Kidney epithelial cell (primary cell): ENCODE measurements around the gene PRICKLE1. TPM values are rescaled to one million over a fixed set of nuclear protein-coding genes. Genes with fewer than 3 reads are reported as not detected.

Experiments used
- DNase-seq: peaks from one replicate; pipeline ENCODE4 v3.0.0-alpha.2; 2010; ENCODE audit warnings: low read depth
- H3K27me3 ChIP-seq: 2 replicates; pipeline ENCODE4 v1.6.0; 2011; ENCODE audit warnings: low read length; ENCODE audit not compliant: control insufficient read depth, insufficient read depth
- H3K36me3 ChIP-seq: 2 replicates; pipeline ENCODE4 v1.5.1; 2011; ENCODE audit warnings: low read length; ENCODE audit not compliant: control insufficient read depth, insufficient read depth
- H3K4me3 ChIP-seq: 2 replicates; pipeline ENCODE4 v1.5.1; 2011; ENCODE audit warnings: low read depth, mild to moderate bottlenecking, control low read depth, low read length
- total RNA-seq: library from RNA; depleted of rRNA; stranded (reverse); fragments of >200 nt; gene quantifications from 2 replicates; pipeline ENCODE4 v1.2.3, GENCODE V29; 2015
- TF ChIP-seq, protein P1 (sequence below): IDR thresholded peaks from 2 replicates; pipeline ENCODE4 v1.5.1; 2011; ENCODE audit warnings: mild to moderate bottlenecking, moderate library complexity, low read length, control low read depth, inconsistent platforms; ENCODE audit not compliant: insufficient read depth, poor library complexity, severe bottlenecking

PRICKLE1 gene
- total RNA-seq, 1 donor from 2014 or later: 8.0 TPM

DNA sequence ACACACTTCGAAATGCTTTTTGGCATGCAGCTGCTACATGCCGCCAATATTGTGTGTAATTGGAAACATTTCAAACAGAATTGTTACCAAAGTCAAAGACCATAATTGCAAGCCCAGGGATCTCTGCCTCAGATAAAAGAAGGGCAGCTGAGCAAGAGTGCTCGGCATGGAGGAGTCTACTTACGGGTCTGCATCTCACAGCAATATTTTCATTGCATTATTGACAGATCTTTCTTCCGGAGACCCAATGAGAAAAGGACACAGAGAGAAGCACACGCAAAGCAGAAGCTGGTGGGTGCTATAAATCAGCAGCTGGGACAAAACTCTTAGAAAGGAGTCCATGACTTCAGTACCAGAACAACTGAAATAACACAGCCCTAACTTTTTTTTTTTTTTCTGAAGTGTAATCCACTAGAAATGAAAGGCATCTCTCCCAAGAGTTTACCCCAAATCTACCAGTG is 4.9 kb downstream of the PRICKLE1 start:
- Histone ChIP-seq H3K36me3 (no peaks in the 10 kb centered on the region), H3K27me3 (no peaks in the 10 kb centered on the region), H3K4me3 (peak overlapping the region; percentile 13)
- DNase-seq: no peak
- TF ChIP-seq, protein P1, sequence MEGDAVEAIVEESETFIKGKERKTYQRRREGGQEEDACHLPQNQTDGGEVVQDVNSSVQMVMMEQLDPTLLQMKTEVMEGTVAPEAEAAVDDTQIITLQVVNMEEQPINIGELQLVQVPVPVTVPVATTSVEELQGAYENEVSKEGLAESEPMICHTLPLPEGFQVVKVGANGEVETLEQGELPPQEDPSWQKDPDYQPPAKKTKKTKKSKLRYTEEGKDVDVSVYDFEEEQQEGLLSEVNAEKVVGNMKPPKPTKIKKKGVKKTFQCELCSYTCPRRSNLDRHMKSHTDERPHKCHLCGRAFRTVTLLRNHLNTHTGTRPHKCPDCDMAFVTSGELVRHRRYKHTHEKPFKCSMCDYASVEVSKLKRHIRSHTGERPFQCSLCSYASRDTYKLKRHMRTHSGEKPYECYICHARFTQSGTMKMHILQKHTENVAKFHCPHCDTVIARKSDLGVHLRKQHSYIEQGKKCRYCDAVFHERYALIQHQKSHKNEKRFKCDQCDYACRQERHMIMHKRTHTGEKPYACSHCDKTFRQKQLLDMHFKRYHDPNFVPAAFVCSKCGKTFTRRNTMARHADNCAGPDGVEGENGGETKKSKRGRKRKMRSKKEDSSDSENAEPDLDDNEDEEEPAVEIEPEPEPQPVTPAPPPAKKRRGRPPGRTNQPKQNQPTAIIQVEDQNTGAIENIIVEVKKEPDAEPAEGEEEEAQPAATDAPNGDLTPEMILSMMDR: no peak

DNA sequence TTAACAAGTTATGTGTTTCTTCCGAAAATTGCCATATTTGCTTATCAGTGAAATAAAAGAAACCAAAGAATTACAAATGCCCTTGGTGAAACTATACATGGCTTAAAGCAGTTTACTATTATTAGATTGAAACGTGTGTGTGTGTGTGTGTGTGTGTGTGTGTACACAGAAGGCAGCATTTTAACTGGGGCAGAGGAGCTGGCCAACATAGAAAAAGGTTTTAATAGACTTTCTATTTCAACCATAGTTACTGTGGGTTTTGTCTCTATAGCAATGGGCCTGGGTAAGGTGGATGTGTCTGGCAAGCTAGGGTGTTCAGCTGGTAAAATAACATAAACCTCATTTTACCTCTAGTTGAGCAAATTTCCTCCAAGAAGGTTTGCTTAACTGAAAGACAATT is 6.5 kb downstream of the PRICKLE1 start:
- Histone ChIP-seq H3K27me3 (no peaks in the 10 kb centered on the region), H3K4me3 (no peak overlapping the region), H3K36me3 (no peaks in the 10 kb centered on the region)
- DNase-seq: no peak
- TF ChIP-seq, protein P1: no peak

DNA sequence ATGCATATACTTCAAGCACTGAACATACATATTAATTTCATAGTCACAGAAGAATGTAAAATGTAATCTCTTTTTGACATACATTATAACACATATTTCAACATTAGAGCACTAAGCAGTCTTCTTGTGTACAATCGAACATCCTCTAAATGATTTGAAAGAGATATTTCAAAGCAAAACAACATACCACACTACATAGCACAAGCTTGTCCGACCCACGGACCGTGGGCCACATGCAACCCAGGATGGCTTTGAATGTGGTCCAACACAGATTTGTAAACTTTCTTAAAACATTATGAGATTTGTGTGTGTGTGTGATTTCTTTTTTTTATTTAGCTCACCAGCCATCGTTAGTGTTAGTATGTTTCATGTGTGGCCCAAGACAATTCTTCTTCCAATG is 7.0 kb downstream of the PRICKLE1 start:
- H3K36me3 ChIP-seq: no peaks in the 10 kb centered on the region
- H3K27me3 ChIP-seq: no peaks in the 10 kb centered on the region
- no peak for DNase-seq
- H3K4me3 ChIP-seq: no peak overlapping the region
- TF ChIP-seq, protein P1: no peak

DNA sequence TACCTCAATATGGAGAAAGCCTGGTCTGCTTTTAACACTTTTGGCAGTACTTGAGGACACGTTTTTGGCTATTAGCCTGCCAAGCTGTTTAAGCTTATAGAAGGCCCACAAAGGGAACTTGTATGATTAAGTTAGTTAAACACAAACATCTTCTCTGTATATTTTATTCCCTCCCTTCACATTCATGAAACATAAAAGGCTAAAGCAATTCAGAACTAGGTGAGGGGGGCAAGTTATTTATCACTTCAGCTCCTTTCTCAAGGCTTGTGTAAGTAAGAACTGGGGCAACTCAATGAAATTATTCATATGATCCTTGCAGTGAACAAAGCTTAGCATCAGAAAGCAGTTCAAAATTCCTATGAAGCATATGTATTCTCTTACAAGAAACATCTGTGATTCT is 7.5 kb downstream of the PRICKLE1 start:
- TF ChIP-seq, protein P1: no peak
- no peak overlapping the region for H3K4me3 ChIP-seq
- no peak for DNase-seq

DNA sequence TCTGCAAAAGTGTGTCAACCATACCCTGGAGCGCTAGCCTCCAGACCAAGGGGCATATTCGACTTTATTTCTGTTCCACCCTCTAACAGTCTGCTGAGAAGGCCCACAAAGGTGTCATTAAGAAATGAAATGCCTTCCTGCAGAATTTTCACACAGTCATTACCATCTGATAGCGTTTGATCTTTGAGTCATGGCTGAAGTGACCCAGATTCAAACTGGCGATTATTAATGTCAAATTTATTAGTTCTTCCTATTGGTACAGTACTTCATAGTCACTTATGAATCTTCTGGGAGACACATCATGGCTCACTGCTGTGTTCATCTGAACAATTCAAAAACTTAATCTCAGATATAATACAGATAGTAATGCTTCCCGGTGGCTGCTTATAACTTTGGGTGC is 13.2 kb downstream of the PRICKLE1 start:
- no peak for DNase-seq
- TF ChIP-seq, protein P1: no peak
- H3K27me3 ChIP-seq: no peaks in the 10 kb centered on the region
- H3K4me3 ChIP-seq: no peak overlapping the region
- no peaks in the 10 kb centered on the region for H3K36me3 ChIP-seq

More for the DNA sequence above, 7.5 kb downstream of the PRICKLE1 start:
- no peaks in the 10 kb centered on the region for H3K36me3 ChIP-seq
- H3K27me3 ChIP-seq: no peaks in the 10 kb centered on the region

DNA sequence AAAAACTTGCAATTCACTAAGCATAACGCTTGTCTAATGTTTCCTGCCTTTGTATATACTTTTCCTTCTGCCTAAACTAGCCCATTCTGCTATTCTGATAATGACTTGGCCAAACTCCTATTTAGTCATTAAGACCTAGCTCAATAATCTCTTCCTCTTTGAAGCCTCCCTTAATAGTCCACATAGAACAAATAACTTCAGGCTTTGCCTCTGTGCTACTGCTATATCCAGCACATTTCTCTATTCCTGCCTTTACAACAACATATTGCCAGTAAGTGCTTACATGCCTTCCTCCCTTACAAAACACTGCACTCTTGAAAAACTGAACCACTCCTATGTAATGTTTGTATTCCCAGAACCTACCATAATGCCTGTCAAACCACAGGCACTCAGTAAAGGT is 13.8 kb downstream of the PRICKLE1 start:
- Histone ChIP-seq H3K27me3 (no peaks in the 10 kb centered on the region), H3K4me3 (no peak overlapping the region), H3K36me3 (no peaks in the 10 kb centered on the region)
- TF ChIP-seq, protein P1: no peak
- no peak for DNase-seq
